ENCODE measurements around the gene SLC25A30. TPM values are rescaled to one million over a fixed set of nuclear protein-coding genes. Genes with fewer than 3 reads are reported as not detected.

The SLC25A30 gene
- total RNA-seq, 2 donors from 2014 or later, result 32.6 to 38.4 TPM

GRCh38 chr13:45441633-45442032 lies 23.5 kb upstream of the SLC25A30 start:
- H3K9me3 ChIP-seq, result no peaks in the 10 kb centered on the region
- no peak for DNase-seq (ENCODE audit: low spot score)
- no peak overlapping the region for H3K4me3 ChIP-seq
- TF ChIP-seq, protein P1, sequence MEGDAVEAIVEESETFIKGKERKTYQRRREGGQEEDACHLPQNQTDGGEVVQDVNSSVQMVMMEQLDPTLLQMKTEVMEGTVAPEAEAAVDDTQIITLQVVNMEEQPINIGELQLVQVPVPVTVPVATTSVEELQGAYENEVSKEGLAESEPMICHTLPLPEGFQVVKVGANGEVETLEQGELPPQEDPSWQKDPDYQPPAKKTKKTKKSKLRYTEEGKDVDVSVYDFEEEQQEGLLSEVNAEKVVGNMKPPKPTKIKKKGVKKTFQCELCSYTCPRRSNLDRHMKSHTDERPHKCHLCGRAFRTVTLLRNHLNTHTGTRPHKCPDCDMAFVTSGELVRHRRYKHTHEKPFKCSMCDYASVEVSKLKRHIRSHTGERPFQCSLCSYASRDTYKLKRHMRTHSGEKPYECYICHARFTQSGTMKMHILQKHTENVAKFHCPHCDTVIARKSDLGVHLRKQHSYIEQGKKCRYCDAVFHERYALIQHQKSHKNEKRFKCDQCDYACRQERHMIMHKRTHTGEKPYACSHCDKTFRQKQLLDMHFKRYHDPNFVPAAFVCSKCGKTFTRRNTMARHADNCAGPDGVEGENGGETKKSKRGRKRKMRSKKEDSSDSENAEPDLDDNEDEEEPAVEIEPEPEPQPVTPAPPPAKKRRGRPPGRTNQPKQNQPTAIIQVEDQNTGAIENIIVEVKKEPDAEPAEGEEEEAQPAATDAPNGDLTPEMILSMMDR (IDR thresholded peaks at IDR 0.05), result peak in 1 of 2 donors; percentile 34
- peak overlapping the region; percentile 76 to 82 for H3K27ac ChIP-seq
- H3K36me3 ChIP-seq, result no peaks in the 10 kb centered on the region
- peaks cover 0 to 21% of the 10 kb centered on the region in 2 donors for H3K4me1 ChIP-seq
- H3K27me3 ChIP-seq, result no peaks in the 10 kb centered on the region

GRCh38 chr13:45439781-45440462 lies 21.7 kb upstream of the SLC25A30 start:
- TF ChIP-seq, protein P1 (IDR thresholded peaks at IDR 0.05), result no peak
- no peak for DNase-seq (ENCODE audit: low spot score)
- Histone ChIP-seq H3K9me3 (no peaks in the 10 kb centered on the region), H3K27ac (peak overlapping the region; percentile 76 to 82), H3K4me3 (no peak overlapping the region), H3K36me3 (no peaks in the 10 kb centered on the region), H3K27me3 (no peaks in the 10 kb centered on the region), H3K4me1 (peaks cover 0 to 21% of the 10 kb centered on the region in 2 donors)

- DNase-seq (ENCODE audit: low spot score), result no peak
- Histone ChIP-seq H3K4me3 (no peak overlapping the region), H3K36me3 (no peaks in the 10 kb centered on the region), H3K9me3 (no peaks in the 10 kb centered on the region), H3K4me1 (peaks cover 0 to 21% of the 10 kb centered on the region in 2 donors), H3K27me3 (no peaks in the 10 kb centered on the region), H3K27ac (peak overlapping the region in 1 of 2 donors; percentile 82)
- TF ChIP-seq, protein P1 (IDR thresholded peaks at IDR 0.05), result no peak
Measured at GRCh38 chr13:45439008-45439407, 20.8 kb upstream of the SLC25A30 start.

DNA sequence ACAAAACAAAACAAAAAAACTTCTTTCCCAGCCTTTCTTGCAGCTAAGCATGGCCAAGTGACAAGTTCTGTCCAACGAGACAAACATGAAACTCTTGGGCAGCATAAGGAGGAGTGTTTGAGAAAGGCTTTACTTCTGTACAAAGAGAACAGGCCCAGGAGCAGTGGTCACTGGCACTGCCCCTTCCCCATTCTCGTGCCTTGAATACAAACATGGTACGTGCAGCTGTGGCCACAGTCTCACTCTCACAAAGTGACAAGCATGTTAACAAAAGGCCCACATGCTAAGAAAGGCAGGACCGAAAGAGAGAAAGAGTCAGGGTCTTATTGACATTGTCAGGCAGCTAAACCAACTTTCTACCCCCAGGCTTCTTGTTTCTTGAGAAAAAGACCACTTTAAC lies 19.8 kb upstream of the SLC25A30 start:
- no peak overlapping the region for H3K27ac ChIP-seq

GRCh38 chr13:45436953-45437352 lies 18.8 kb upstream of the SLC25A30 start:
- no peaks in the 10 kb centered on the region for H3K27me3 ChIP-seq
- H3K4me1 ChIP-seq, result peaks cover 0 to 21% of the 10 kb centered on the region in 2 donors
- no peak for DNase-seq (ENCODE audit: low spot score)
- no peaks in the 10 kb centered on the region for H3K9me3 ChIP-seq
- no peaks in the 10 kb centered on the region for H3K36me3 ChIP-seq
- no peak overlapping the region for H3K4me3 ChIP-seq
- no peak overlapping the region for H3K27ac ChIP-seq
- TF ChIP-seq, protein P1 (IDR thresholded peaks at IDR 0.05), result no peak

More for the DNA sequence above, 19.8 kb upstream of the SLC25A30 start:
- Histone ChIP-seq H3K4me1 (peaks cover 0 to 21% of the 10 kb centered on the region in 2 donors), H3K9me3 (no peaks in the 10 kb centered on the region), H3K27me3 (no peaks in the 10 kb centered on the region), H3K36me3 (no peaks in the 10 kb centered on the region), H3K4me3 (no peak overlapping the region)
- DNase-seq (ENCODE audit: low spot score), result no peak
- TF ChIP-seq, protein P1 (IDR thresholded peaks at IDR 0.05), result no peak

- no peak overlapping the region for H3K27ac ChIP-seq
- DNase-seq (ENCODE audit: low spot score), result no peak
- H3K36me3 ChIP-seq, result no peaks in the 10 kb centered on the region
- TF ChIP-seq, protein P1 (IDR thresholded peaks at IDR 0.05), result no peak
- peaks cover 0 to 18% of the 10 kb centered on the region in 2 donors for H3K4me1 ChIP-seq
- no peak overlapping the region for H3K4me3 ChIP-seq
- H3K27me3 ChIP-seq, result no peaks in the 10 kb centered on the region
- no peaks in the 10 kb centered on the region for H3K9me3 ChIP-seq
Measured at GRCh38 chr13:45436332-45436731, 18.2 kb upstream of the SLC25A30 start.
